Neural crest cell (in vitro differentiated cells): ENCODE data around the gene IWS1. TPM values are rescaled to one million over a fixed set of nuclear protein-coding genes. Genes with fewer than 3 reads are reported as not detected.

Source experiments
- DNase-seq: peaks from one replicate; pipeline ENCODE4 v3.0.0; 2021; ENCODE audit warnings: low read depth, mixed read lengths, low spot score
- H3K27ac Mint-ChIP-seq: one replicate; pipeline ENCODE4 v1.8.0; 2021; ENCODE audit warnings: mild to moderate bottlenecking, mixed read lengths; ENCODE audit not compliant: unreplicated experiment
- H3K27me3 Mint-ChIP-seq: 2 replicates; pipeline ENCODE4 v1.8.0; 2021; ENCODE audit warnings: low read depth, mild to moderate bottlenecking, mixed read lengths
- H3K36me3 Mint-ChIP-seq: 2 replicates; pipeline ENCODE4 v1.8.0; 2021; ENCODE audit warnings: low read depth, mild to moderate bottlenecking, mixed read lengths
- H3K4me1 Mint-ChIP-seq: 2 replicates; pipeline ENCODE4 v1.8.0; 2021; ENCODE audit warnings: mixed read lengths
- H3K4me3 Mint-ChIP-seq: one replicate; pipeline ENCODE4 v1.8.0; 2021; ENCODE audit warnings: mild to moderate bottlenecking, mixed read lengths
- H3K9me3 Mint-ChIP-seq: 2 replicates; pipeline ENCODE4 v1.8.0; 2021; ENCODE audit warnings: mixed read lengths
- CTCF ChIP-seq: fragments of 200-600 bp; sonication (generic); conservative IDR thresholded peaks from 2 replicates; pipeline ENCODE4 v1.5.0; 2021; ENCODE audit warnings: antibody characterized with exemption, mild to moderate bottlenecking
- total RNA-seq: library from RNA; stranded (reverse); gene quantifications from 2 replicates; pipeline ENCODE4 v1.2.1, GENCODE V29; 2021

The IWS1 gene
- total RNA-seq, 1 donor from 2014 or later: 63.0 TPM

- no peak for DNase-seq
- H3K9me3 Mint-ChIP-seq: no peaks in the 10 kb centered on the region
- H3K36me3 Mint-ChIP-seq: peaks cover 2% of the 10 kb centered on the region
- no peaks in the 10 kb centered on the region for H3K27me3 Mint-ChIP-seq
- peaks cover 23% of the 10 kb centered on the region for H3K4me1 Mint-ChIP-seq
- no peak overlapping the region for H3K4me3 Mint-ChIP-seq
- no peak for TF ChIP-seq CTCF
- no peak overlapping the region for H3K27ac Mint-ChIP-seq
Observed at GRCh38 chr2:127511090-127511695, 15.1 kb downstream of the IWS1 start.

GRCh38 chr2:127510073-127510472, 16.2 kb downstream of the IWS1 start:
- DNase-seq: no peak
- peaks cover 13% of the 10 kb centered on the region for H3K4me1 Mint-ChIP-seq
- H3K27ac Mint-ChIP-seq: no peak overlapping the region
- TF ChIP-seq CTCF: no peak
- no peaks in the 10 kb centered on the region for H3K36me3 Mint-ChIP-seq
- H3K9me3 Mint-ChIP-seq: no peaks in the 10 kb centered on the region
- H3K4me3 Mint-ChIP-seq: no peak overlapping the region
- no peaks in the 10 kb centered on the region for H3K27me3 Mint-ChIP-seq

GRCh38 chr2:127508631-127509034, 17.7 kb downstream of the IWS1 start:
- H3K27me3 Mint-ChIP-seq: no peaks in the 10 kb centered on the region
- no peaks in the 10 kb centered on the region for H3K36me3 Mint-ChIP-seq
- no peak for TF ChIP-seq CTCF
- no peaks in the 10 kb centered on the region for H3K9me3 Mint-ChIP-seq
- no peak for DNase-seq
- no peak overlapping the region for H3K4me3 Mint-ChIP-seq
- peaks cover 10% of the 10 kb centered on the region for H3K4me1 Mint-ChIP-seq
- H3K27ac Mint-ChIP-seq: no peak overlapping the region

GRCh38 chr2:127508023-127508630, 18.2 kb downstream of the IWS1 start:
- Mint-ChIP-seq H3K4me3 (no peak overlapping the region), H3K9me3 (no peaks in the 10 kb centered on the region), H3K27me3 (no peaks in the 10 kb centered on the region), H3K27ac (no peak overlapping the region), H3K36me3 (peaks cover 3% of the 10 kb centered on the region), H3K4me1 (peaks cover 10% of the 10 kb centered on the region)
- no peak for DNase-seq
- no peak for TF ChIP-seq CTCF

- no peak for TF ChIP-seq CTCF
- no peaks in the 10 kb centered on the region for H3K9me3 Mint-ChIP-seq
- no peak overlapping the region for H3K4me3 Mint-ChIP-seq
- H3K27ac Mint-ChIP-seq: no peak overlapping the region
- peaks cover 11% of the 10 kb centered on the region for H3K36me3 Mint-ChIP-seq
- no peaks in the 10 kb centered on the region for H3K27me3 Mint-ChIP-seq
- H3K4me1 Mint-ChIP-seq: peaks cover 10% of the 10 kb centered on the region
- DNase-seq: no peak
Observed at GRCh38 chr2:127506510-127506909, 19.8 kb downstream of the IWS1 start.
